ENCODE data around the gene ARHGAP18. TPM values are rescaled to one million over a fixed set of nuclear protein-coding genes. Genes with fewer than 3 reads are reported as not detected.

ARHGAP18 gene
- total RNA-seq, 1 experiment from 2014 or later: 32.0 TPM

GRCh38 chr6:129709196-129709768 lies 695 bp downstream of the ARHGAP18 start:
- H3K9me3 ChIP-seq (replicated peaks): no peaks in the 10 kb centered on the region; the same call in 1 of the 2 replicates
- H3K36me3 ChIP-seq: peaks cover 11% of the 10 kb centered on the region; the same call in 1 of the 2 replicates
- H3K27me3 ChIP-seq (replicated peaks): no peaks in the 10 kb centered on the region
- peaks cover 20% of the 10 kb centered on the region for H3K4me1 ChIP-seq (replicated peaks)
- H3K27ac ChIP-seq: peak overlapping the region; percentile 32
- H3K4me3 ChIP-seq: peak overlapping the region; percentile 46
- DNase-seq (ENCODE audit: low read depth in 1 of 2, low spot score in 2 of 2): peak in 1 of 2 experiments; percentile 47

DNA sequence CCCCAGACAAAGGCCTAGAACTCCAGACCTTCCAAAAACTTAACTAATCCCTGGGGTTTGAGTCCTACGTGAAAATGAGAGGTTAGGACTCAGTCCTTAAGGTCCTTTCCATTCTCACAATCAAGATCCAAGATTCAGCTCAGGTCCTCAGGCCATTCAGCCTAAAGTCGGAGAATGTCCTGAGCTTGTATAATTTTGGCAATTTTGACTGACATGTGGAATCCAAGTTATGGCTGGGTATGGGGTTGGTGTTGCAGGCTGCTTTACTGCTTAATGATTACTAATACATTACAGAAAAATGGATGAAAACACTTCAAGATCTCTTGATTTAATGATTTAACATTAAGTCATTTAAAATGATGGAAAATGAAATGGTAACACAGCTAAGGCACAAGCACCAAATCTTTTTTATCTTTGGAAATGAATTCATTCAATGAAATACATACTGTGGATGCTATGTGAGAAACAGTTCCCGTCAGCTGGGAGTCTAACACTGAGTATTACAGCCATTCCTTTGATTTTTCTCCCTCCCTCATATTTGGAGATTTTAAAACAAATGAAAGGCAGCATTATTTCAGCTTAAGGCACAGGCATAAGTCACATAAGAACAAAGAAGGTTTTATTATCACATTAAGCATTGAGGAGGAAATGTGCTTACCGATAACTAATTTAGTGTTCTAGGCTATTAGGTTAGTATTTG lies 1.3 kb downstream of the ARHGAP18 start:
- Histone ChIP-seq H3K4me1 (replicated peaks) (peaks cover 20% of the 10 kb centered on the region), H3K27me3 (replicated peaks) (no peaks in the 10 kb centered on the region), H3K27ac (peak overlapping the region; percentile 17; the same call in 1 of the 2 replicates), H3K9me3 (replicated peaks) (no peaks in the 10 kb centered on the region; the same call in 1 of the 2 replicates), H3K4me3 (peak overlapping the region; percentile 46), H3K36me3 (peaks cover 11% of the 10 kb centered on the region; the same call in 1 of the 2 replicates)
- no peak for DNase-seq (ENCODE audit: low read depth in 1 of 2, low spot score in 2 of 2)

GRCh38 chr6:129707882-129708495 lies 2.0 kb downstream of the ARHGAP18 start:
- Histone ChIP-seq H3K4me1 (replicated peaks) (peaks cover 20% of the 10 kb centered on the region), H3K9me3 (replicated peaks) (no peaks in the 10 kb centered on the region; the same call in 1 of the 2 replicates), H3K4me3 (peak overlapping the region; percentile 46), H3K27me3 (replicated peaks) (no peaks in the 10 kb centered on the region), H3K27ac (peak overlapping the region; percentile 17; the same call in 1 of the 2 replicates), H3K36me3 (peaks cover 11% of the 10 kb centered on the region; the same call in 1 of the 2 replicates)
- peak in 1 of 2 experiments; percentile 30 for DNase-seq (ENCODE audit: low read depth in 1 of 2, low spot score in 2 of 2)

- no peak overlapping the region for H3K4me3 ChIP-seq
- peaks cover 13% of the 10 kb centered on the region; the same call in 1 of the 2 replicates for H3K36me3 ChIP-seq
- no peak for DNase-seq (ENCODE audit: low read depth in 1 of 2, low spot score in 2 of 2)
- no peaks in the 10 kb centered on the region; the same call in 1 of the 2 replicates for H3K9me3 ChIP-seq (replicated peaks)
- H3K4me1 ChIP-seq (replicated peaks): peaks cover 24% of the 10 kb centered on the region
- no peak overlapping the region for H3K27ac ChIP-seq
- H3K27me3 ChIP-seq (replicated peaks): no peaks in the 10 kb centered on the region
Measured at GRCh38 chr6:129707028-129707427, 2.9 kb downstream of the ARHGAP18 start.

- no peak for DNase-seq (ENCODE audit: low read depth in 1 of 2, low spot score in 2 of 2)
- Histone ChIP-seq H3K9me3 (replicated peaks) (no peaks in the 10 kb centered on the region; the same call in 1 of the 2 replicates), H3K4me3 (no peak overlapping the region), H3K36me3 (peaks cover 13% of the 10 kb centered on the region; the same call in 1 of the 2 replicates), H3K27me3 (replicated peaks) (no peaks in the 10 kb centered on the region), H3K4me1 (replicated peaks) (peaks cover 27% of the 10 kb centered on the region), H3K27ac (no peak overlapping the region)
Measured at GRCh38 chr6:129705212-129705611, 4.8 kb downstream of the ARHGAP18 start.

DNA sequence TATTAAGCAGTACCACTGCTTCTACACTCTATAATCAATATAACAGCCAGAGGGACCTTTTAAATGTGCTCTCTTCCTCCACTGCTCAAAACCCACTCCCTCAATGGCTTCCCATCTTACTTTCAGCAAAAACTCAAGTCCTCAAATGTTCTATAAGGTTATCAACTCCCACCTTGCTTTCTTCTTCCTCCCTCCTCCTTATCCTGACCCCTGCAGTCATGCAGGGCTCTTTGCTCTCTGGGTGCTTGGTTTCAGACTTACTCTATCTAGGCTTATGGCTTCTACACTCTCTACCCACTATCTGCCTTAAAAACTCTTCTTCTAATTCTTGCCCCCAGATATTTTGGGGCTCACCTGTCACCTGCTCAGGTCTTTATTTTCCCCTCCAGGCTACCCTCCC lies 5.3 kb downstream of the ARHGAP18 start:
- H3K9me3 ChIP-seq (replicated peaks): no peaks in the 10 kb centered on the region; the same call in 1 of the 2 replicates
- H3K4me3 ChIP-seq: no peak overlapping the region
- no peaks in the 10 kb centered on the region for H3K27me3 ChIP-seq (replicated peaks)
- H3K4me1 ChIP-seq (replicated peaks): peaks cover 27% of the 10 kb centered on the region
- no peak for DNase-seq (ENCODE audit: low read depth in 1 of 2, low spot score in 2 of 2)
- peaks cover 13% of the 10 kb centered on the region; the same call in 1 of the 2 replicates for H3K36me3 ChIP-seq
- no peak overlapping the region for H3K27ac ChIP-seq

GRCh38 chr6:129701721-129702455 lies 8.1 kb downstream of the ARHGAP18 start:
- no peak overlapping the region for H3K27ac ChIP-seq
- DNase-seq (ENCODE audit: low read depth in 1 of 2, low spot score in 2 of 2): no peak
- peaks cover 13% of the 10 kb centered on the region; the same call in 1 of the 2 replicates for H3K36me3 ChIP-seq
- H3K4me1 ChIP-seq (replicated peaks): peaks cover 13% of the 10 kb centered on the region
- H3K4me3 ChIP-seq: no peak overlapping the region
- H3K9me3 ChIP-seq (replicated peaks): no peaks in the 10 kb centered on the region
- H3K27me3 ChIP-seq (replicated peaks): no peaks in the 10 kb centered on the region

GRCh38 chr6:129700666-129701065 lies 9.3 kb downstream of the ARHGAP18 start:
- Histone ChIP-seq H3K36me3 (0 out of 2 replicates have a peak, but pooled peaks cover 6% of the 10 kb centered on the region), H3K27ac (no peak overlapping the region), H3K27me3 (replicated peaks) (no peaks in the 10 kb centered on the region), H3K4me3 (no peak overlapping the region), H3K9me3 (replicated peaks) (no peaks in the 10 kb centered on the region), H3K4me1 (replicated peaks) (peaks cover 18% of the 10 kb centered on the region)
- DNase-seq (ENCODE audit: low read depth in 1 of 2, low spot score in 2 of 2): no peak

DNA sequence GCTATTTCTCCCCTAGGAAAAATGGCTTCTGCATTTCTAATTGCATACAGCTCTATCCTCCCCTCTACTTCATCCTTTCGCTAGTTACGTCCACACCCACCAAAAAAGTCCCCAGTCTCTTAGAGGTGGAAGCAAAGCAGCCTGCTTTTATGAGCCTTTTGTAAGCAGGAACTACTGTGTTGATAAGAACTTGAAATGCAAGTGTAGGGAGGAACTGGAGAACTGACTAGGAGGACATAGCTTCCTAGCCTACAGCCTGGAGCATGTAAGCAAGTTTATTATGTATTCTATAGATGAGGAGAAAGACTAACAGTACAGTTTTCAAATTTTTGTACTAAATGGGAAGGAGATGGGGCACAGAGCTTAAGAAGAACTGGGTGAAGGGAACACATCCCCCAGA lies 10.3 kb downstream of the ARHGAP18 start:
- Histone ChIP-seq H3K9me3 (replicated peaks) (no peaks in the 10 kb centered on the region), H3K36me3 (0 out of 2 replicates have a peak, but pooled peaks cover 2% of the 10 kb centered on the region), H3K27me3 (replicated peaks) (no peaks in the 10 kb centered on the region), H3K4me3 (no peak overlapping the region), H3K27ac (no peak overlapping the region), H3K4me1 (replicated peaks) (peaks cover 21% of the 10 kb centered on the region)
- DNase-seq (ENCODE audit: low read depth in 1 of 2, low spot score in 2 of 2): no peak

DNA sequence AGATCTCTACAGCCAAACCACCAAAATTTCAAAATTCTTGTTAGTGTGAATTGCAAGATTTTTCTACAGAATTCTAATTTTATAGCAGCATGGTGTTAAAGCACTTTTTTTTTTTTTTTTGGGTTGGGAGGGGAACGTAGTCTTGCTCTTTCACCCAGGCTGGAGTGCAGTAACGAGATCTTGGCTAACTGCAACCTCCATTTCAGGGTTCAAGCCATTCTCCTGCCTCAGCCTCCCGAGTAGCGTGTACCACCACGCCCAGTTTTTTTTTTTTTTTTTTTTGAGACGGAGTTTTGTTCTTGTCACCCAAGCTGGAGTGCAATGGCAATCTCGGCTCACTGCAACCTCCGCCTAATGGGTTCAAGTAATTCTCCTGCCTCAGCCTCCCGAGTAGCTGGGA lies 11.5 kb downstream of the ARHGAP18 start:
- Histone ChIP-seq H3K27ac (no peak overlapping the region), H3K36me3 (0 out of 2 replicates have a peak, but pooled peaks cover 2% of the 10 kb centered on the region), H3K4me3 (no peak overlapping the region), H3K9me3 (replicated peaks) (no peaks in the 10 kb centered on the region), H3K4me1 (replicated peaks) (peaks cover 33% of the 10 kb centered on the region), H3K27me3 (replicated peaks) (no peaks in the 10 kb centered on the region)
- no peak for DNase-seq (ENCODE audit: low read depth in 1 of 2, low spot score in 2 of 2)

DNA sequence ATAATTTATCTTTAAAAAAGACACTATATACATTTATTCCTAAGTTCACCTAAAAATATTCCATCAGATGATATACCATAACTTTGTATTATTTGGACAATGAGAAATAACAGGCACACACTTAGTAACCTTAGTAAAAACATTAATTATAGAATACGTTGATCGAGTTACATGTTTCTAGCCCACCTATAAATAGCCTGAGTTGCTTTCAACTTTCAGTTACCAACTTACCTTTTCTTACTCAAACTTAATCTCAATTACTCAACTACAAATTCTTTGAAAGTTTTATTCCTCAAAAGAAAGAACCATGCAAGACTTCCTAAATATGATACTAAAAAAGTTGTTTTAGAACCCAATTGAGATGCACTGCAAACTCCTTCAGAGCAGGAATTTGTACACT lies 12.2 kb downstream of the ARHGAP18 start:
- DNase-seq (ENCODE audit: low read depth in 1 of 2, low spot score in 2 of 2): no peak
- Histone ChIP-seq H3K27me3 (replicated peaks) (no peaks in the 10 kb centered on the region), H3K9me3 (replicated peaks) (no peaks in the 10 kb centered on the region), H3K36me3 (0 out of 2 replicates have a peak, but pooled peaks cover 2% of the 10 kb centered on the region), H3K4me3 (no peak overlapping the region), H3K27ac (no peak overlapping the region), H3K4me1 (replicated peaks) (peaks cover 37% of the 10 kb centered on the region)

- H3K9me3 ChIP-seq (replicated peaks): no peaks in the 10 kb centered on the region
- no peak for DNase-seq (ENCODE audit: low read depth in 1 of 2, low spot score in 2 of 2)
- no peaks in the 10 kb centered on the region for H3K27me3 ChIP-seq (replicated peaks)
- no peak overlapping the region for H3K4me3 ChIP-seq
- no peak overlapping the region for H3K27ac ChIP-seq
- H3K4me1 ChIP-seq (replicated peaks): peaks cover 32% of the 10 kb centered on the region
- no peaks in the 10 kb centered on the region for H3K36me3 ChIP-seq
Measured at GRCh38 chr6:129696843-129697242, 13.1 kb downstream of the ARHGAP18 start.

DNA sequence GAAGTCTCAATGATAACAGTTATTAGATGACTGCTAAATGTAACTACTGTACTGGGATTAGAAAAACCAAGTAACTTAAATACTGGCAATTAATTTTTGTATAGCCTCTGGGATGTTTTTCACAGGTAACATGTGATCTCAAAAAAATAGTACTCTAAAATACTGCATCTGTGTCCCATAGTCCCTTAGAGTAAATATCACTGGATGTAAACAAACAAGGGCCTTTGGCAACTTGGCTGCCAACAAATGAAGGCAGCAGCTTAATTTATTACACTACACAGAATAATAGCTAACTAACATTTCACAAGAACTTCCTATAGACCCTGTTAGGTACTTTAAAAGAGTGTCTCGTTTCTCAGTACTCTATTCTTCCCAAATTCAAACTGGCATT lies 14.0 kb downstream of the ARHGAP18 start:
- no peaks in the 10 kb centered on the region for H3K27me3 ChIP-seq (replicated peaks)
- H3K27ac ChIP-seq: no peak overlapping the region
- no peaks in the 10 kb centered on the region for H3K9me3 ChIP-seq (replicated peaks)
- DNase-seq (ENCODE audit: low read depth in 1 of 2, low spot score in 2 of 2): no peak
- no peaks in the 10 kb centered on the region for H3K36me3 ChIP-seq
- no peak overlapping the region for H3K4me3 ChIP-seq
- peaks cover 24% of the 10 kb centered on the region for H3K4me1 ChIP-seq (replicated peaks)

All from SJSA1 (cell line).